HepG2 (cell line): ENCODE data around the gene PRPF4. TPM values are rescaled to one million over a fixed set of nuclear protein-coding genes. Genes with fewer than 3 reads are reported as not detected.
"Not testable (repeated sequence)": the region's sequence is repeated elsewhere in the genome, so short reads cannot be mapped to it uniquely, and the experiment has no call there.

ENCODE experiments used
- ATAC-seq: fragments of 200-7000 bp; cut with Tn5 transposase; 3 replicates; pipeline ENCODE4 v1.9.1; 2020; ENCODE audit warnings: mild to moderate bottlenecking, moderate library complexity
- BruUV-seq: library from RNA; stranded (reverse); fragments of 400-500 nt; replicated peaks from 2 replicates; lab custom pipeline; 2021; lab: Mats Ljungman, UMichigan
- CTCF ChIA-PET: fragments of 300-600 bp; formaldehyde crosslinking; extraction: SDS; loops from one replicate; lab custom pipeline; 2021; ENCODE audit warnings: low total read pairs, inconsistent platforms, low intra/inter-chr PET ratio; lab: Yijun Ruan, JAX
- POLR2A ChIA-PET: fragments of 350-600 bp; sonication (Branson Sonifier 250); formaldehyde crosslinking; loops from one replicate; lab custom pipeline; 2020; ENCODE audit warnings: antibody characterized with exemption, inconsistent platforms; lab: Yijun Ruan, JAX
- DNase-seq: peaks from one replicate; pipeline ENCODE4 v3.0.0-alpha.2; 2015; ENCODE audit warnings: low spot score
- FAIRE-seq: peaks from 3 replicates; lab custom pipeline; 2011; peaks lifted over from hg19 to GRCh38; lab: Jason Lieb, UNC
- H2AFZ ChIP-seq: one replicate; pipeline ENCODE4 v1.6.1; 2011; ENCODE audit warnings: low read length, inconsistent platforms
- H3K27ac ChIP-seq: fragments of 300-600 bp; 3 replicates; pipeline ENCODE4 v1.8.0; 2011; ENCODE audit warnings: mixed run types, mild to moderate bottlenecking, mixed read lengths, low read length, inconsistent platforms; ENCODE audit not compliant: insufficient read depth; ENCODE audit errors: extremely low read length
- H3K27me3 ChIP-seq, 2 experiments: fragments of 200-600 bp in 1 of 2; 2 replicates in 1 of 2; 3 replicates in 1 of 2; pipeline versions ENCODE4 v1.6.0 to v1.8.0; 2011; ENCODE audit warnings: low read length in 2 of 2, mild to moderate bottlenecking in 2 of 2, moderate library complexity in 2 of 2, inconsistent platforms in 1 of 2; ENCODE audit not compliant: insufficient read depth in 2 of 2, control insufficient read depth in 1 of 2
- H3K36me3 ChIP-seq, 2 experiments: fragments of 200-600 bp in 1 of 2; replicated peaks in 1 of 2; 2 replicates in 1 of 2; 3 replicates in 1 of 2; pipeline versions ENCODE4 v1.5.1 to v1.8.0; 2011; ENCODE audit warnings: low read length in 2 of 2, inconsistent platforms in 1 of 2; ENCODE audit not compliant: insufficient read depth in 2 of 2, control insufficient read depth in 1 of 2
- H3K4me1 ChIP-seq: 2 replicates; pipeline ENCODE4 v1.5.1; 2012; ENCODE audit warnings: low read length, inconsistent platforms; ENCODE audit not compliant: insufficient read depth
- H3K4me2 ChIP-seq: 2 replicates; pipeline ENCODE4 v1.6.0; 2011; ENCODE audit warnings: low read depth, low read length, inconsistent platforms
- H3K4me3 ChIP-seq, 3 experiments: fragments of 200-600 bp in 1 of 3; sonication (generic), shearing (Covaris generic) in 1 of 3; replicated peaks in 1 of 3; 2 replicates each; pipeline ENCODE4 v1.5.1; 2011 to 2016; ENCODE audit warnings: low read length in 3 of 3, inconsistent platforms in 2 of 3, low read depth in 2 of 3, mild to moderate bottlenecking in 2 of 3, control low read depth in 1 of 3, mixed read lengths in 1 of 3; ENCODE audit not compliant: insufficient read depth in 1 of 3
- H3K79me2 ChIP-seq: one replicate; pipeline ENCODE4 v1.6.1; 2011; ENCODE audit warnings: low read length, inconsistent platforms; ENCODE audit not compliant: insufficient read depth
- H3K9ac ChIP-seq: 2 replicates; pipeline ENCODE4 v1.6.0; 2011; ENCODE audit warnings: mild to moderate bottlenecking, low read depth, low read length, inconsistent platforms; ENCODE audit not compliant: insufficient read depth
- H3K9me3 ChIP-seq: 2 replicates; pipeline ENCODE4 v1.5.1; 2012; ENCODE audit warnings: mild to moderate bottlenecking, low read length
- H4K20me1 ChIP-seq: 2 replicates; pipeline ENCODE4 v1.6.0; 2011; ENCODE audit warnings: inconsistent platforms, mild to moderate bottlenecking, low read length, moderate library complexity; ENCODE audit not compliant: insufficient read depth
- LCORL ChIP-seq, 2 experiments: fragments of 450-650 bp in 1 of 2; sonication (generic) in 1 of 2; formaldehyde crosslinking in 1 of 2; IDR thresholded peaks; 2 replicates each; pipeline versions ENCODE4 v1.5.0 to v1.6.1; 2017 to 2020; ENCODE audit warnings: antibody characterized with exemption in 1 of 2, missing genetic modification reagents in 1 of 2
- ONECUT2 ChIP-seq: sonication (generic); formaldehyde crosslinking; IDR thresholded peaks from 2 replicates; pipeline ENCODE4 v1.4.0; 2020; ENCODE audit warnings: missing genetic modification reagents
- WGBS: methylation state at CpG from one replicate; pipeline ENCODE4 v1.1.6; 2017; ENCODE audit warnings: low lambda C conversion rate; 5-methylcytosine and 5-hydroxymethylcytosine counted together
- in situ Hi-C: cut with HindIII; loops from 2 replicates; pipeline ENCODE4 v1.10.0; 2017; ENCODE audit warnings: low pct_unique_long_range_greater_than_20kb; ENCODE audit not compliant: extremely low pct_ligation_motif_present
- intact Hi-C: fragments of 100-400 bp; cut with micrococcal nuclease; formaldehyde crosslinking; loops from one replicate; pipeline ENCODE4 v1.10.0; 2022; ENCODE audit not compliant: unreplicated experiment
- polyA plus RNA-seq, 8 experiments: library from polyadenylated mRNA; depleted of rRNA in 3 of 8; stranded (reverse) in 7 of 8; unstranded in 1 of 8; fragments of >200 nt; fragmentation: Illumina TruSeq in 4 of 8; extraction: Trizol in 4 of 8; gene quantifications; 2 replicates each; pipeline versions ENCODE4 v1.2.1 to v1.2.3, GENCODE V29; 2011 to 2016; ENCODE audit warnings: low read depth in 4 of 8, missing spikeins in 1 of 8, mixed read lengths in 1 of 8; ENCODE audit not compliant: insufficient read depth in 1 of 8
- total RNA-seq, 5 experiments: library from RNA; depleted of rRNA; stranded (reverse); fragments of >200 nt; fragmentation: Illumina TruSeq; extraction: Trizol; gene quantifications; 2 replicates each; pipeline ENCODE4 v1.2.3, GENCODE V29; 2016; ENCODE audit warnings: low read depth in 1 of 5

The PRPF4 gene
- total and polyA plus RNA-seq, 2 of the 13 experiments (the other 11 are each of a cell fraction or from before 2014, with no cell fraction given) = 10.3 to 49.0 TPM

DNA sequence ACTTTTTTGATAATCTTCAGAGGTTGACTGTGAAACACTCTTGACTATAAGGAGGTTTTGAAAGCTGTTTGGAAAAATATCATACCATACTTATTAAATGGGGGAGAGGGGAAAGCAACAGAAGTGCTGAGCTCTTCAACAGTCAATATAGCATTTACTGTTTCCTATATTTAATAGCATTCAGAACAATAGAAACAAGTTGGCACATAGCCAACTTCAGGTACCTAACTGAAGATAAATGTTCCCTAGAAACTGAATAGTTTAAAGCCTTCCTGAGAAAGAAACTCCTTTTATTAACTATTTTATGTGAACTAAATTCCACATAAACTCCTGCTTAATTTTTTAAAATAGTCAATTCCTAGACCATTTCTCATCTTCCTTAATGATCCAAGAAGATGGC, 27.8 kb upstream of the PRPF4 start:
- no peak overlapping the region for H2AFZ ChIP-seq
- in situ Hi-C loops (no loop called here), intact Hi-C loops (no loop called here)
- TF ChIP-seq LCORL (IDR thresholded peaks at IDR 0.05) (0 out of 2 replicates have a peak, but pooled peaks have one; percentile 51), LCORL (CRISPR knock-in tag; IDR thresholded peaks at IDR 0.05) (no peak), ONECUT2 (CRISPR knock-in tag) (no peak)
- CTCF ChIA-PET = no interaction called here
- no peaks in the 10 kb centered on the region for H3K4me1 ChIP-seq
- no TSS peak for BruUV-seq
- H3K79me2 ChIP-seq = peaks cover 44% of the 10 kb centered on the region
- H3K36me3 ChIP-seq = peaks cover 2 to 4% of the 10 kb centered on the region in 2 experiments; a peak in 3 of 5 replicates
- no peak for ATAC-seq
- H3K27ac ChIP-seq = no peak overlapping the region
- DNase-seq = no peak
- H3K4me3 ChIP-seq = no peak overlapping the region
- FAIRE-seq = no peak
- POLR2A ChIA-PET = no interaction called here
- H3K9me3 ChIP-seq = no peaks in the 10 kb centered on the region
- H3K27me3 ChIP-seq = no peaks in the 10 kb centered on the region
- no peak overlapping the region for H3K9ac ChIP-seq
- no peak overlapping the region for H3K4me2 ChIP-seq
- H4K20me1 ChIP-seq = peaks cover 17% of the 10 kb centered on the region

- POLR2A ChIA-PET, H3K9ac ChIP-seq, H2AFZ ChIP-seq, H3K27ac ChIP-seq, FAIRE-seq, DNase-seq, H3K27me3 ChIP-seq, intact Hi-C loops, H3K4me3 ChIP-seq, in situ Hi-C loops, H3K36me3 ChIP-seq, H3K4me1 ChIP-seq, H4K20me1 ChIP-seq, CTCF ChIA-PET, H3K9me3 ChIP-seq, BruUV-seq, H3K4me2 ChIP-seq, ATAC-seq: not testable (repeated sequence)
- 92% methylated on average over 2 of the region's 2 CpGs for WGBS
- peaks cover 30% of the 10 kb centered on the region for H3K79me2 ChIP-seq
These were observed 25.8 kb upstream of the PRPF4 start for GRCh38 chr9:113249661-113250060.
